Fibroblast of lung (primary cell): ENCODE data around the gene VPS13D.

ENCODE experiments used
- CTCF ChIP-seq, 2 donors: IDR thresholded peaks in 1 of 2; conservative IDR thresholded peaks in 1 of 2; 1 replicate in 1 of 2; 2 replicates in 1 of 2; pipeline ENCODE4 v1.5.1; 2011 to 2012; ENCODE audit warnings: low read length in 2 of 2, control low read depth in 1 of 2, inconsistent platforms in 1 of 2, low read depth in 1 of 2, mild to moderate bottlenecking in 1 of 2
- EZH2 ChIP-seq: IDR thresholded peaks from 2 replicates; pipeline ENCODE4 v1.5.1; 2012; ENCODE audit warnings: low read length, control low read depth, mild to moderate bottlenecking; ENCODE audit errors: missing control alignments

- no peak for TF ChIP-seq CTCF (conservative IDR thresholded peaks at IDR 0.05 in 1 of 2, IDR thresholded peaks at IDR 0.05 in 1 of 2; ENCODE audit: low read depth in 1 of 2, low read length in 2 of 2)
- no peak for TF ChIP-seq EZH2
Measured at GRCh38 chr1:12507631-12508030, 277.8 kb downstream of the VPS13D start.
